ENCODE results near the gene SMAD5. TPM values are rescaled to one million over a fixed set of nuclear protein-coding genes. Genes with fewer than 3 reads are reported as not detected.

SMAD5 gene
- total RNA-seq, 4 donors from 2014 or later: 51.8 to 122 (median 63.3) TPM

- Histone ChIP-seq H3K27me3 (no peaks in the 10 kb centered on the region), H3K4me3 (replicated peaks in 1 of 3) (no peak overlapping the region), H3K27ac (no peak overlapping the region), H3K4me1 (no peaks in the 10 kb centered on the region), H3K36me3 (no peaks in the 10 kb centered on the region), H3K9me3 (no peaks in the 10 kb centered on the region)
- DNase-seq: no peak
- intact Hi-C loops (cut with DNase I): no loop called here
- TF ChIP-seq CTCF (IDR thresholded peaks at IDR 0.05) (no peak), POLR2A (IDR thresholded peaks at IDR 0.05) (no peak)
- WGBS, 2 donors: 64 to 74% methylated on average over 1 to 2 of the region's 2 CpGs
Observed at GRCh38 chr5:136225796-136226195, 93.2 kb downstream of the SMAD5 start.

- no peaks in the 10 kb centered on the region for H3K36me3 ChIP-seq
- H3K27ac ChIP-seq: no peak overlapping the region
- no peak overlapping the region for H3K4me3 ChIP-seq (replicated peaks in 1 of 3)
- DNase-seq: no peak
- 94 to 96% methylated on average over 2 of the region's 2 CpGs for WGBS, 2 donors
- no peaks in the 10 kb centered on the region for H3K4me1 ChIP-seq
- intact Hi-C loops (cut with DNase I): no loop called here
- no peak for TF ChIP-seq CTCF (IDR thresholded peaks at IDR 0.05)
- TF ChIP-seq POLR2A (IDR thresholded peaks at IDR 0.05): no peak
- H3K27me3 ChIP-seq: no peaks in the 10 kb centered on the region
- H3K9me3 ChIP-seq: no peaks in the 10 kb centered on the region
Observed at GRCh38 chr5:136226401-136226800, 93.8 kb downstream of the SMAD5 start.

GRCh38 chr5:136228136-136228757, 95.6 kb downstream of the SMAD5 start:
- TF ChIP-seq POLR2A (IDR thresholded peaks at IDR 0.05) (no peak), CTCF (IDR thresholded peaks at IDR 0.05) (no peak)
- no peak for DNase-seq
- Histone ChIP-seq H3K27ac (no peak overlapping the region), H3K36me3 (no peaks in the 10 kb centered on the region), H3K9me3 (no peaks in the 10 kb centered on the region), H3K4me1 (no peaks in the 10 kb centered on the region), H3K4me3 (replicated peaks in 1 of 3) (no peak overlapping the region), H3K27me3 (no peaks in the 10 kb centered on the region)
- intact Hi-C loops (cut with DNase I): no loop called here
- 48 to 52% methylated on average over 7 of the region's 7 CpGs for WGBS, 2 donors

GRCh38 chr5:136230176-136230575, 97.5 kb downstream of the SMAD5 start:
- H3K4me1 ChIP-seq: no peaks in the 10 kb centered on the region
- H3K27ac ChIP-seq: no peak overlapping the region
- H3K9me3 ChIP-seq: no peaks in the 10 kb centered on the region
- H3K4me3 ChIP-seq (replicated peaks in 1 of 3): no peak overlapping the region
- no peaks in the 10 kb centered on the region for H3K27me3 ChIP-seq
- no peak for TF ChIP-seq CTCF (IDR thresholded peaks at IDR 0.05)
- TF ChIP-seq POLR2A (IDR thresholded peaks at IDR 0.05): no peak
- no peak for DNase-seq
- intact Hi-C loops (cut with DNase I): no loop called here
- no peaks in the 10 kb centered on the region for H3K36me3 ChIP-seq
- 28 to 34% methylated on average over 1 of the region's 1 CpG for WGBS, 2 donors

DNA sequence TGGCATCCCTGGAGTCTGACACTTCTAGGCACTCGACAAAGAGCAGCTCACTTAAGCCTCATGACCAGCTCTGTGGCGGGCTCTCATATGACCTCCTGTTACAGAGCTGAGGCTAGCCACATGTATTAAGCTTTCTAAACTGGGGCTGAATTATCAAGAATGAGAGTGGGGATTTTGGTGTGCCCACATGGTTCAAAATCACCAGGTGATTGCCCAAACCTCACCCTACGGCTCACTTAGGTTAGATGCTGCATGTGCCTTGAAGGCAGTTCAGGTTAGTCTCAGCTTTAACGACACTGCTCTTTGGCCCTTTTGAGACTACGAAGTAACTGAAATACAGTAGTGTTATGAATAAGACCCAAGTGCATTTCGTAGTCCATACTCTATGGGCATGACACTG, 99.7 kb downstream of the SMAD5 start:
- WGBS, 2 donors: 81 to 84% methylated on average over 6 of the region's 6 CpGs
- TF ChIP-seq CTCF (IDR thresholded peaks at IDR 0.05): no peak
- TF ChIP-seq POLR2A (IDR thresholded peaks at IDR 0.05): no peak
- no peaks in the 10 kb centered on the region for H3K27me3 ChIP-seq
- H3K4me3 ChIP-seq (replicated peaks in 1 of 3): no peak overlapping the region
- H3K36me3 ChIP-seq: no peaks in the 10 kb centered on the region
- DNase-seq: no peak
- intact Hi-C loops (cut with DNase I): no loop called here
- no peaks in the 10 kb centered on the region for H3K9me3 ChIP-seq
- no peaks in the 10 kb centered on the region for H3K4me1 ChIP-seq
- no peak overlapping the region for H3K27ac ChIP-seq

Small RNAs within 50 kb of the gene (small RNA-seq; reads per million reads assigned to genes)
- not detected for gene RF02173
- gene RF02175: not detected
- gene RF02176: not detected

Other genes starting within 250 kb of the SMAD5 start
- not detected for gene IL9, start 237.0 kb upstream of the SMAD5 start, total RNA-seq
- gene LECT2, start 177.9 kb upstream of the SMAD5 start, total RNA-seq: not detected
- gene TGFBI, start 103.9 kb upstream of the SMAD5 start, total RNA-seq: 10 to 100 TPM; 19.6 to 55.9 (median 38.5) TPM
- under 1 TPM in 1 of 4 donors, not detected in 3; 0.44 TPM for gene SMIM32, start 60.3 kb downstream of the SMAD5 start, total RNA-seq
- gene TRPC7, start 232.7 kb downstream of the SMAD5 start, total RNA-seq: not detected

Data from thyroid gland (tissue), 4 donors.